GM12878 (cell line): ENCODE data around the gene RUNDC1. TPM values are rescaled to one million over a fixed set of nuclear protein-coding genes. Genes with fewer than 3 reads are reported as not detected.

ENCODE experiments used
- ATAC-seq: fragments of 200-7000 bp; cut with Tn5 transposase; 3 replicates; pipeline ENCODE4 v1.9.1; 2020; ENCODE audit warnings: mild to moderate bottlenecking, moderate library complexity
- BruUV-seq: library from RNA; stranded (reverse); fragments of 400-500 nt; replicated peaks from 2 replicates; lab custom pipeline; 2021; lab: Mats Ljungman, UMichigan
- CTCF ChIA-PET: fragments of 300-600 bp; sonication (Branson Sonifier 250); formaldehyde crosslinking; extraction: SDS; loops from one replicate; lab custom pipeline; 2021; ENCODE audit warnings: inconsistent platforms; lab: Yijun Ruan, JAX
- POLR2A ChIA-PET: fragments of 350-600 bp; formaldehyde crosslinking; extraction: SDS; loops from one replicate; lab custom pipeline; 2021; ENCODE audit warnings: inconsistent platforms; lab: Charles Lee
- RAD21 ChIA-PET: fragments of 300-600 bp; sonication (Branson Sonifier 250); formaldehyde crosslinking; loops from one replicate; lab custom pipeline; 2023; ENCODE audit warnings: antibody characterized with exemption; ENCODE audit not compliant: unreplicated experiment; lab: Charles Lee
- SMC1A ChIA-PET: fragments of 300-600 bp; sonication (Branson Sonifier 250); formaldehyde crosslinking; loops from one replicate; lab custom pipeline; 2023; ENCODE audit not compliant: unreplicated experiment, uncharacterized antibody; lab: Charles Lee
- DNase-seq: peaks from one replicate; pipeline ENCODE4 v3.0.0-alpha.2; 2011; ENCODE audit warnings: low read depth, low spot score
- FAIRE-seq: peaks from 3 replicates; lab custom pipeline; 2011; peaks lifted over from hg19 to GRCh38; lab: Jason Lieb, UNC
- H2AFZ ChIP-seq: 2 replicates; pipeline ENCODE4 v1.6.0; 2011; ENCODE audit warnings: low read depth, low read length, control low read depth; ENCODE audit not compliant: control insufficient read depth
- H3K27ac ChIP-seq: 2 replicates; pipeline ENCODE4 v1.5.1; 2011; ENCODE audit warnings: control low read depth; ENCODE audit not compliant: control insufficient read depth, insufficient read depth
- H3K27me3 ChIP-seq, 2 experiments: replicated peaks in 1 of 2; 2 replicates each; pipeline versions ENCODE4 v1.6.0 to v1.6.1; 2011; ENCODE audit warnings: low read length in 1 of 2; ENCODE audit not compliant: control insufficient read depth in 2 of 2, insufficient read depth in 2 of 2
- H3K36me3 ChIP-seq, 2 experiments: 2 replicates each; pipeline ENCODE4 v1.5.1; 2011; ENCODE audit warnings: low read length in 1 of 2; ENCODE audit not compliant: control insufficient read depth in 2 of 2, insufficient read depth in 2 of 2
- H3K4me1 ChIP-seq: 2 replicates; pipeline ENCODE4 v1.6.1; 2011; ENCODE audit warnings: mild to moderate bottlenecking, low read length, moderate library complexity, mixed read lengths; ENCODE audit not compliant: control insufficient read depth, insufficient read depth
- H3K4me2 ChIP-seq: 2 replicates; pipeline ENCODE4 v1.6.0; 2011; ENCODE audit warnings: control low read depth; ENCODE audit not compliant: control insufficient read depth, insufficient read depth
- H3K4me3 ChIP-seq: fragments of 200-600 bp; sonication (generic); 2 replicates; pipeline ENCODE4 v1.5.1; 2016
- H3K79me2 ChIP-seq: 2 replicates; pipeline ENCODE4 v1.6.0; 2011; ENCODE audit warnings: low read length; ENCODE audit not compliant: control insufficient read depth, insufficient read depth
- H3K9ac ChIP-seq: 2 replicates; pipeline ENCODE4 v1.8.0; 2011; ENCODE audit warnings: low read length, control low read depth, mixed read lengths; ENCODE audit not compliant: control insufficient read depth, insufficient read depth
- H3K9me3 ChIP-seq: replicated peaks from 3 replicates; pipeline ENCODE4 v1.5.1; 2011; ENCODE audit warnings: mild to moderate bottlenecking, low read length; ENCODE audit not compliant: control insufficient read depth, insufficient read depth
- H4K20me1 ChIP-seq: 2 replicates; pipeline ENCODE4 v1.6.0; 2011; ENCODE audit not compliant: control insufficient read depth, insufficient read depth
- ASH2L ChIP-seq: fragments of 300-600, 200-600 bp; sonication (generic); IDR thresholded peaks from 2 replicates; pipeline ENCODE4 v1.6.1; 2017; ENCODE audit warnings: low read depth, mild to moderate bottlenecking, borderline replicate concordance
- CEBPZ ChIP-seq: fragments of 150-350 bp; IDR thresholded peaks from 2 replicates; pipeline ENCODE4 v1.6.1; 2016; ENCODE audit warnings: low read depth, low read length
- CREM ChIP-seq: IDR thresholded peaks from 2 replicates; pipeline ENCODE4 v1.6.1; 2014; ENCODE audit warnings: antibody characterized with exemption, low read depth
- EP300 ChIP-seq, 2 experiments: fragments of 150-350 bp in 1 of 2; IDR thresholded peaks; 2 replicates each; pipeline ENCODE4 v1.6.1; 2011 to 2012; ENCODE audit warnings: low read depth in 2 of 2, low read length in 2 of 2, borderline replicate concordance in 1 of 2, improper control_type of control experiment in 1 of 2, inconsistent platforms in 1 of 2; ENCODE audit not compliant: control insufficient read depth in 1 of 2
- MXI1 ChIP-seq: fragments of 150-350 bp; IDR thresholded peaks from 2 replicates; pipeline ENCODE4 v1.6.1; 2011; ENCODE audit warnings: low read depth, mild to moderate bottlenecking, inconsistent platforms, low read length, improper control_type of control experiment
- MYB ChIP-seq: fragments of 150-350 bp; IDR thresholded peaks from 2 replicates; pipeline ENCODE4 v1.6.1; 2014; ENCODE audit warnings: mild to moderate bottlenecking, low read depth, low read length, borderline replicate concordance
- NR2C2 ChIP-seq: IDR thresholded peaks from 2 replicates; pipeline ENCODE4 v1.6.1; 2011; ENCODE audit warnings: borderline replicate concordance, low read depth; ENCODE audit not compliant: control insufficient read depth, insufficient read length
- SIN3A ChIP-seq: IDR thresholded peaks from 2 replicates; pipeline ENCODE4 v1.6.1; 2012; ENCODE audit warnings: low read depth, low read length, improper control_type of control experiment
- SMARCA5 ChIP-seq: fragments of 450-650 bp; IDR thresholded peaks from 2 replicates; pipeline ENCODE4 v1.6.1; 2017; ENCODE audit warnings: mild to moderate bottlenecking
- SUZ12 ChIP-seq: fragments of 200-600 bp; sonication (generic); IDR thresholded peaks from one replicate; pipeline ENCODE4 v1.6.1; 2018; ENCODE audit warnings: antibody characterized with exemption, mild to moderate bottlenecking; ENCODE audit not compliant: unreplicated experiment
- TCF12 ChIP-seq: IDR thresholded peaks from 2 replicates; pipeline ENCODE4 v1.6.1; 2011; ENCODE audit warnings: low read depth, mild to moderate bottlenecking, low read length
- WRNIP1 ChIP-seq: IDR thresholded peaks from 2 replicates; pipeline ENCODE4 v1.6.1; 2011; ENCODE audit warnings: low read depth, low read length, improper control_type of control experiment, borderline replicate concordance
- ZNF24 ChIP-seq: fragments of 450-650 bp; IDR thresholded peaks from 2 replicates; pipeline ENCODE4 v1.6.1; 2017; ENCODE audit warnings: antibody characterized with exemption, mild to moderate bottlenecking
- ZZZ3 ChIP-seq: IDR thresholded peaks from 2 replicates; pipeline ENCODE4 v1.6.1; 2011; ENCODE audit warnings: low read depth; ENCODE audit not compliant: control insufficient read depth, insufficient read length
- WGBS: methylation state at CpG from one replicate; pipeline ENCODE4 v1.1.6; 2016; ENCODE audit warnings: low lambda C conversion rate; ENCODE audit not compliant: insufficient replicate concordance, insufficient coverage; ENCODE audit errors: missing lambda C conversion rate; 5-methylcytosine and 5-hydroxymethylcytosine counted together
- in situ Hi-C: fragments of 300-500 bp; cut with MboI; formaldehyde crosslinking; loops from 9 replicates; pipeline ENCODE4 v1.14.3; 2018; ENCODE audit warnings: mixed read lengths
- intact Hi-C: fragments of 100-400 bp; cut with micrococcal nuclease; formaldehyde crosslinking; loops from one replicate; pipeline ENCODE4 v1.14.2; 2022; ENCODE audit not compliant: unreplicated experiment
- polyA plus RNA-seq, 11 experiments: library from polyadenylated mRNA; depleted of rRNA in 4 of 11; unstranded in 6 of 11; stranded (reverse) in 5 of 11; fragments of >200 nt; fragmentation: Nextera tagmentation in 4 of 11; fragmentation: Illumina TruSeq in 1 of 11; extraction: Ambion mirVana in 4 of 11; extraction: Trizol in 1 of 11; gene quantifications; 1 replicate in 1 of 11; 2 replicates in 10 of 11; pipeline versions ENCODE4 v1.2.1 to v1.2.3, GENCODE V29; 2011 to 2016; ENCODE audit warnings: inconsistent platforms in 2 of 11, missing spikeins in 2 of 11, low read depth in 1 of 11
- total RNA-seq, 4 experiments: library from RNA; depleted of rRNA in 3 of 4; stranded (reverse); fragments of >200 nt in 3 of 4; fragmentation: Illumina TruSeq in 1 of 4; extraction: Trizol in 1 of 4; gene quantifications; 2 replicates each; pipeline versions ENCODE4 v1.2.1 to v1.2.3, GENCODE V29; 2013 to 2021
- TF ChIP-seq, protein P1 (sequence below): fragments of 450-650 bp; formaldehyde crosslinking; IDR thresholded peaks from 2 replicates; pipeline ENCODE4 v1.4.0; 2022; ENCODE audit warnings: mild to moderate bottlenecking, moderate library complexity

RUNDC1 gene
- total and polyA plus RNA-seq, 10 of the 15 experiments (the other 5 are each of a cell fraction or from before 2014, with no cell fraction given) = 2.9 to 15.6 (median 8.2) TPM

DNA sequence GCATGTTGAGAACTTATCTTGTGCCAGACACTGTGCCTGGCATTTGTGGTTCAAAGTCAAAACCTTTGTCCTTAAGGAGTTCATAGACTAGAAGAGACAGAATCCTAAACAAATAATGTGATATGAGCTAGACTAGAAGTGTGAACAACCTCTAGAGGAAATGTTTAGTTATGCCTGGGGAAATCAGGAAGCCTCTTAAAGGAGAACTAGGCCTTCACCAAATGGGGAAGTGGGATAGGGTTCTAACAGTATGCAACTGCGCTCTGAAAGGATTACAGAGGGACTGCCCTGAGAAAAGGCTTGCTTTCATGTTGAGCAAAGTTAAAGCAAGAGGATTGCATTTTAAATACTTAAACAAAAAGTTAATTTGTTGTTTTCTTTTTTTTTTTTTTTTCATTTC, 4.9 kb downstream of the RUNDC1 start (continued):
- TF ChIP-seq WRNIP1 = no peak
- TF ChIP-seq SUZ12 = no peak
- no peak for TF ChIP-seq SIN3A
- TF ChIP-seq TCF12 = no peak
- TF ChIP-seq CEBPZ = no peak
- no peak for TF ChIP-seq NR2C2

GRCh38 chr17:42989141-42989540, 8.8 kb downstream of the RUNDC1 start:
- BruUV-seq = no TSS peak
- Histone ChIP-seq H3K27ac (no peak overlapping the region), H3K79me2 (peaks cover 11% of the 10 kb centered on the region), H3K36me3 (peaks cover 13 to 35% of the 10 kb centered on the region in 2 experiments), H3K4me2 (no peak overlapping the region), H3K27me3 (no peaks in the 10 kb centered on the region), H3K4me3 (no peak overlapping the region), H3K9ac (no peak overlapping the region), H3K9me3 (no peaks in the 10 kb centered on the region), H3K4me1 (peaks cover 20% of the 10 kb centered on the region), H4K20me1 (no peaks in the 10 kb centered on the region), H2AFZ (no peak overlapping the region)
- in situ Hi-C loops = no loop called here
- POLR2A ChIA-PET = interaction anchor here (0.6 kb wide), 1 partner anchor 517 kb away, joined by 3 read pairs; no protein-coding TSS in a partner anchor
- CTCF ChIA-PET = interaction anchor here (1.0 kb wide), 1 partner anchor 9 kb away, joined by 3 read pairs; the partner anchor contains the start of gene RPL27
- DNase-seq (no peak), ATAC-seq (no peak), FAIRE-seq (no peak)
- SMC1A ChIA-PET = interaction anchor here (5.8 kb wide), 1 partner anchor 9 kb away, joined by 47 read pairs; the partner anchor contains the start of gene RPL27
- 99% methylated on average over 5 of the region's 5 CpGs for WGBS
- RAD21 ChIA-PET = no interaction called here
- intact Hi-C loops = no loop called here
- TF ChIP-seq EP300 (IDR thresholded peaks at IDR 0.05; ENCODE audit: borderline replicate concordance in 1 of 2, control insufficient read depth in 1 of 2, low read depth in 2 of 2, low read length in 2 of 2) (no peak), SMARCA5 (no peak), TCF12 (no peak), ASH2L (no peak), ZNF24 (no peak), ZZZ3 (no peak), CREM (no peak), MYB (no peak), MXI1 (no peak)
- TF ChIP-seq, protein P1, sequence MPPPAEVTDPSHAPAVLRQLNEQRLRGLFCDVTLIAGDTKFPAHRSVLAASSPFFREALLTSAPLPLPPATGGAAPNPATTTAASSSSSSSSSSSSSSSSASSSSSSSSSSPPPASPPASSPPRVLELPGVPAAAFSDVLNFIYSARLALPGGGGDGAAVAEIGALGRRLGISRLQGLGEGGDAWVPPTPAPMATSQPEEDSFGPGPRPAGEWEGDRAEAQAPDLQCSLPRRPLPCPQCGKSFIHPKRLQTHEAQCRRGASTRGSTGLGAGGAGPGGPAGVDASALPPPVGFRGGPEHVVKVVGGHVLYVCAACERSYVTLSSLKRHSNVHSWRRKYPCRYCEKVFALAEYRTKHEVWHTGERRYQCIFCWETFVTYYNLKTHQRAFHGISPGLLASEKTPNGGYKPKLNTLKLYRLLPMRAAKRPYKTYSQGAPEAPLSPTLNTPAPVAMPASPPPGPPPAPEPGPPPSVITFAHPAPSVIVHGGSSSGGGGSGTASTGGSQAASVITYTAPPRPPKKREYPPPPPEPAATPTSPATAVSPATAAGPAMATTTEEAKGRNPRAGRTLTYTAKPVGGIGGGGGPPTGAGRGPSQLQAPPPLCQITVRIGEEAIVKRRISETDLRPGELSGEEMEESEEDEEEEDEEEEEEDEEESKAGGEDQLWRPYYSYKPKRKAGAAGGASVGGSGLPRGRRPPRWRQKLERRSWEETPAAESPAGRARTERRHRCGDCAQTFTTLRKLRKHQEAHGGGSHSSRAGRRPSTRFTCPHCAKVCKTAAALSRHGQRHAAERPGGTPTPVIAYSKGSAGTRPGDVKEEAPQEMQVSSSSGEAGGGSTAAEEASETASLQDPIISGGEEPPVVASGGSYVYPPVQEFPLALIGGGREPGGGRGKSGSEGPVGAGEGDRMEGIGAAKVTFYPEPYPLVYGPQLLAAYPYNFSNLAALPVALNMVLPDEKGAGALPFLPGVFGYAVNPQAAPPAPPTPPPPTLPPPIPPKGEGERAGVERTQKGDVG (CRISPR knock-in tag) = no peak
